Testis (tissue), 2 donors: ENCODE data around the gene SLC16A10.

Source experiments
- CTCF ChIP-seq, 3 experiments: fragments of 450-650 bp in 2 of 3; fragments of 200-600 bp in 1 of 3; sonication (generic) in 1 of 3; IDR thresholded peaks; one replicate each; pipeline ENCODE4 v1.5.1; 2016 to 2019; ENCODE audit warnings: antibody characterized with exemption in 3 of 3, mild to moderate bottlenecking in 2 of 3, moderate library complexity in 1 of 3
- POLR2A ChIP-seq: fragments of 450-650 bp; IDR thresholded peaks from one replicate; pipeline ENCODE4 v1.6.1; 2017; ENCODE audit warnings: antibody characterized with exemption, mild to moderate bottlenecking, moderate library complexity

- TF ChIP-seq POLR2A = no peak
- no peak for TF ChIP-seq CTCF (IDR thresholded peaks at IDR 0.05)
Observed at GRCh38 chr6:111242452-111242851, 155.1 kb downstream of the SLC16A10 start.
